K562 (cell line): ENCODE results near the gene TMCC1.

Experiments used
- BCL6 ChIP-seq: fragments of 250-450 bp; sonication (Bioruptor Pico); IDR thresholded peaks from 2 replicates; pipeline ENCODE4 v1.4.0; 2020
- ILF3 ChIP-seq: fragments of 450-650 bp; IDR thresholded peaks from 2 replicates; pipeline ENCODE4 v1.6.1; 2018; ENCODE audit warnings: antibody characterized with exemption, mild to moderate bottlenecking, moderate library complexity, borderline replicate concordance

DNA sequence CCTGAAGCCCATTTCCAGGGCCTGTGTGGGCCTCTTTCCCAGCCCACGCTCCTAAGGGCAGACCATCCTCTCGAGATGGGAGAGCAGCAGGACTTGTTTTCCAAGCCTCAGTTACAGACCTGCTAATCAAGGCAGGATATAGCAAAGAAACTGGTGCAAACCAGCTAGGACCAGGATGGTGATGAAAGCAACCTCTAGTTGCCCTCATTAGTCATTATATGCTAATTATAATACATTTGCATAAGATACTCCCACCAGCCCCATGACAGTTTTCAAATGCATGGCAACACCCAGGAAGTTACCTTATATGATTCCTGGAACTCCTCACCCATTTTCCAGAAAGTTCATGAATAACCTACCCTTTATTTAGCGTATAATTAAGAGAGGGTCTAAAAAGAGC, 46.6 kb upstream of the TMCC1 start:
- TF ChIP-seq BCL6 = no peak
- TF ChIP-seq ILF3 = no peak
